ENCODE results near the gene ATRNL1. TPM values are rescaled to one million over a fixed set of nuclear protein-coding genes. Genes with fewer than 3 reads are reported as not detected.

The ATRNL1 gene
- total RNA-seq, 1 donor from 2014 or later: 66.0 TPM

GRCh38 chr10:115875172-115875571 is 782.0 kb downstream of the ATRNL1 start:
- DNase-seq (ENCODE audit: low spot score): no peak
- no peaks in the 10 kb centered on the region for H3K9me3 Mint-ChIP-seq (ENCODE audit: low read depth)

GRCh38 chr10:115879372-115880089 is 786.4 kb downstream of the ATRNL1 start:
- no peaks in the 10 kb centered on the region for H3K9me3 Mint-ChIP-seq (ENCODE audit: low read depth)
- DNase-seq (ENCODE audit: low spot score): no peak
- no peak overlapping the region for H3K27ac Mint-ChIP-seq (ENCODE audit: unreplicated experiment)
- H3K36me3 Mint-ChIP-seq (ENCODE audit: low read depth): peaks cover 1% of the 10 kb centered on the region
- H3K4me3 Mint-ChIP-seq (ENCODE audit: unreplicated experiment): no peak overlapping the region
- no peaks in the 10 kb centered on the region for H3K27me3 Mint-ChIP-seq (ENCODE audit: low read depth)
- no peaks in the 10 kb centered on the region for H3K4me1 Mint-ChIP-seq (ENCODE audit: low read depth)
- TF ChIP-seq CTCF (IDR thresholded peaks at IDR 0.05): no peak

More at GRCh38 chr10:115875172-115875571, 782.0 kb downstream of the ATRNL1 start:
- no peak for TF ChIP-seq CTCF (IDR thresholded peaks at IDR 0.05)
- no peaks in the 10 kb centered on the region for H3K27me3 Mint-ChIP-seq (ENCODE audit: low read depth)
- peaks cover 1% of the 10 kb centered on the region for H3K36me3 Mint-ChIP-seq (ENCODE audit: low read depth)
- no peaks in the 10 kb centered on the region for H3K4me1 Mint-ChIP-seq (ENCODE audit: low read depth)
- no peak overlapping the region for H3K4me3 Mint-ChIP-seq (ENCODE audit: unreplicated experiment)
- H3K27ac Mint-ChIP-seq (ENCODE audit: unreplicated experiment): no peak overlapping the region

GRCh38 chr10:115882021-115882420 is 788.9 kb downstream of the ATRNL1 start:
- no peak for DNase-seq (ENCODE audit: low spot score)
- Mint-ChIP-seq H3K4me1 (ENCODE audit: low read depth) (no peaks in the 10 kb centered on the region), H3K27ac (ENCODE audit: unreplicated experiment) (no peak overlapping the region), H3K36me3 (ENCODE audit: low read depth) (no peaks in the 10 kb centered on the region), H3K4me3 (ENCODE audit: unreplicated experiment) (no peak overlapping the region), H3K27me3 (ENCODE audit: low read depth) (no peaks in the 10 kb centered on the region), H3K9me3 (ENCODE audit: low read depth) (no peaks in the 10 kb centered on the region)
- TF ChIP-seq CTCF (IDR thresholded peaks at IDR 0.05): no peak

- Mint-ChIP-seq H3K27ac (ENCODE audit: unreplicated experiment) (no peak overlapping the region), H3K4me1 (ENCODE audit: low read depth) (no peaks in the 10 kb centered on the region), H3K4me3 (ENCODE audit: unreplicated experiment) (no peak overlapping the region), H3K27me3 (ENCODE audit: low read depth) (no peaks in the 10 kb centered on the region), H3K36me3 (ENCODE audit: low read depth) (no peaks in the 10 kb centered on the region), H3K9me3 (ENCODE audit: low read depth) (no peaks in the 10 kb centered on the region)
- no peak for DNase-seq (ENCODE audit: low spot score)
- TF ChIP-seq CTCF (IDR thresholded peaks at IDR 0.05): no peak
Observed at GRCh38 chr10:115883372-115883771, 790.2 kb downstream of the ATRNL1 start.

GRCh38 chr10:115884331-115884730 is 791.2 kb downstream of the ATRNL1 start:
- no peak for TF ChIP-seq CTCF (IDR thresholded peaks at IDR 0.05)

More at GRCh38 chr10:115884331-115884730, 791.2 kb downstream of the ATRNL1 start:
- H3K4me1 Mint-ChIP-seq (ENCODE audit: low read depth): no peaks in the 10 kb centered on the region
- no peaks in the 10 kb centered on the region for H3K27me3 Mint-ChIP-seq (ENCODE audit: low read depth)
- H3K9me3 Mint-ChIP-seq (ENCODE audit: low read depth): no peaks in the 10 kb centered on the region
- H3K27ac Mint-ChIP-seq (ENCODE audit: unreplicated experiment): no peak overlapping the region
- DNase-seq (ENCODE audit: low spot score): no peak
- no peak overlapping the region for H3K4me3 Mint-ChIP-seq (ENCODE audit: unreplicated experiment)
- no peaks in the 10 kb centered on the region for H3K36me3 Mint-ChIP-seq (ENCODE audit: low read depth)
